ENCODE data around the gene DAZL. TPM values are rescaled to one million over a fixed set of nuclear protein-coding genes. Genes with fewer than 3 reads are reported as not detected.

The DAZL gene
- total RNA-seq, 2 donors from 2014 or later = not detected

GRCh38 chr3:16605966-16606365 is 743 bp upstream of the DAZL start:
- Histone ChIP-seq H3K36me3 (no peaks in the 10 kb centered on the region), H3K27me3 (replicated peaks; ENCODE audit: insufficient read depth) (no peaks in the 10 kb centered on the region), H3K4me1 (ENCODE audit: control insufficient read depth in 1 of 2, low read depth in 2 of 2) (peaks cover 0 to 13% of the 10 kb centered on the region in 2 donors), H3K9me3 (no peaks in the 10 kb centered on the region), H3K4me3 (no peak overlapping the region), H3K27ac (no peak overlapping the region)
- DNase-seq (ENCODE audit: low spot score) (no peak), ATAC-seq (ENCODE audit: insufficient number of reproducible peaks, low FRiP score, low read depth) (no peak)
- TF ChIP-seq CTCF (IDR thresholded peaks at IDR 0.05) = no peak

DNA sequence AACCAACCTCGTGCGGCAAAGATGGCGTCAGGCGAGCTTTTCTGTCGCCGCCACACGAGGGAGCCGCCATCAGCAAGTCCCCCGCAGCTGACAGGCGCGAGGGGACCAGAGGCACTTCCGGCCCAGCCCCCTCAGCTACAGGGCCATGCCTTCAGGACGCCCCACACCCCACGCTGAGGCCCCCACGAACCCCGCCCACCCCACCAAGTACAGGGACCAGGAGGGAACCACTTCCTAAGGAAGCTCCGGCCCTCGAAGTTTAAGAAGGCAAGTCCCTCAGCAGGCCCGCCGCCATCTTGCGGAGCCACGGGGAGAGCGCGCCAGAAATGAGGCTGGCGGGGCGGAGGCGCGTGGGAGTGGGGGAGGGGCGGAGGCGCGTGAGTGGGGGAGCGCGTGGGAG is 790 bp downstream of the DAZL start:
- Histone ChIP-seq H3K27me3 (replicated peaks; ENCODE audit: insufficient read depth) (no peaks in the 10 kb centered on the region), H3K4me1 (ENCODE audit: control insufficient read depth in 1 of 2, low read depth in 2 of 2) (peaks cover 0 to 14% of the 10 kb centered on the region in 2 donors), H3K4me3 (no peak overlapping the region), H3K27ac (no peak overlapping the region), H3K9me3 (no peaks in the 10 kb centered on the region), H3K36me3 (no peaks in the 10 kb centered on the region)
- ATAC-seq (ENCODE audit: insufficient number of reproducible peaks, low FRiP score, low read depth) = no peak
- DNase-seq (ENCODE audit: low spot score) = no peak
- no peak for TF ChIP-seq CTCF (IDR thresholded peaks at IDR 0.05)

DNA sequence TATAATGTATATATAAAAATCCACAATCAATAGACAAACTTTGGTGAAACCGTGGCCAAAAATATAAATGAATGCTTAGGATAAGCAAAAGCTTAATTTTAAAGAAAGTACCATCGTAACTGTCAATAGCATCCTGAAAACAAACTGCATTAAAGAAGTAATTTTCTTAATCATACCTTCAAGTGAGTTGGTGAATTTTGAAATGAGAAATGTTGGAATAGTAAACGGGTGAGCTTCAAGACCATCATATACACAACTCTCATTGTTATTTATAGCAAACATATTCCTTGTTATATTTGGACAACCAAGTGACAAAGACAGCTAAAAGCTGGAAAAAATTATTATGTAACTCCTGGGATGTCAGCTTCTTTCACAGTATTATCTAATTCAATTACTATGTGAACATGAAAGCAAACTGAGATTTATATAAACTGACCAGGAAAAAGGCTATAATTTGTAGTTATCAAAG is 3.7 kb downstream of the DAZL start:
- Histone ChIP-seq H3K36me3 (no peaks in the 10 kb centered on the region), H3K27me3 (replicated peaks; ENCODE audit: insufficient read depth) (no peaks in the 10 kb centered on the region), H3K4me1 (ENCODE audit: control insufficient read depth in 1 of 2, low read depth in 2 of 2) (peaks cover 0 to 13% of the 10 kb centered on the region in 2 donors), H3K4me3 (no peak overlapping the region), H3K9me3 (no peaks in the 10 kb centered on the region), H3K27ac (no peak overlapping the region)
- TF ChIP-seq CTCF (IDR thresholded peaks at IDR 0.05) = no peak
- ATAC-seq (ENCODE audit: insufficient number of reproducible peaks, low FRiP score, low read depth) (no peak), DNase-seq (ENCODE audit: low spot score) (no peak)

DNA sequence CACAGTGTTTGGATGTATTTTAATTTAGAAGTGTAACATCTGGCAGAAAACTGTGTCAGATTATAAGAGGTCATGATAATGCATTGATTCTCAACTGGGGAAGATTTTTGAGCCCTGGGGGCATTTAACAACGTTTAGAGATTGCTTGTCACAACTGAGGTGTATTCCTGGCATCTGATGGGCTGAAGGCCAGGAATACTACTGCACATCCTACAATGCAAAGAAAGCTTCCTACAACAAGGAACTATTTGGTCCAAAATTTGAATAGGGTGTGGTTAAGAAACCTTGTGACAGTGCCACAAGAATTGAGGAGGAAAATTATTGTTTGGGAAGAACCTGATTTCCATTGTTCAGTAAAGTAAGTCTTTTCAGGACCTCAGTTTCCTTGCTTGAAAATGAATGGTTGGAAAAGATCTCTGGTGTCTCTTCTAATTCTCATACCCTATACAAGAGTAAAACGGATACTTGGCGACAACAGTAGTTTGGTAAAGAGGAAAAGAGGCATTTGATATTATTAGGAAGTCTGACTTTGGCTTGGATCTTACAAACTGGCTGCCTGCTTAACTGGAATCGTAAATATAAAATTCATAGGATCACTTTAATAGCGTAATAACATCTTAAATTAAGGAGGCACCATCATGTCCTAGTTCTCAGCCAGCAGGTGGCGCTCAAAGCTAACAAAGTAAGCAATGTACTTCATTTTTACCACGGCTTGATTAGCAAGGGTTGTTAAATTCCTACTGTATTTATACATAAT is 4.3 kb downstream of the DAZL start:
- DNase-seq (ENCODE audit: low spot score) = peak; percentile 54
- ATAC-seq (ENCODE audit: insufficient number of reproducible peaks, low FRiP score, low read depth) = peak; percentile 43
- Histone ChIP-seq H3K4me3 (no peak overlapping the region), H3K27ac (no peak overlapping the region), H3K36me3 (no peaks in the 10 kb centered on the region), H3K9me3 (no peaks in the 10 kb centered on the region), H3K4me1 (ENCODE audit: control insufficient read depth in 1 of 2, low read depth in 2 of 2) (peaks cover 0 to 7% of the 10 kb centered on the region in 2 donors), H3K27me3 (replicated peaks; ENCODE audit: insufficient read depth) (no peaks in the 10 kb centered on the region)
- TF ChIP-seq CTCF (IDR thresholded peaks at IDR 0.05) = peak; percentile 80

DNA sequence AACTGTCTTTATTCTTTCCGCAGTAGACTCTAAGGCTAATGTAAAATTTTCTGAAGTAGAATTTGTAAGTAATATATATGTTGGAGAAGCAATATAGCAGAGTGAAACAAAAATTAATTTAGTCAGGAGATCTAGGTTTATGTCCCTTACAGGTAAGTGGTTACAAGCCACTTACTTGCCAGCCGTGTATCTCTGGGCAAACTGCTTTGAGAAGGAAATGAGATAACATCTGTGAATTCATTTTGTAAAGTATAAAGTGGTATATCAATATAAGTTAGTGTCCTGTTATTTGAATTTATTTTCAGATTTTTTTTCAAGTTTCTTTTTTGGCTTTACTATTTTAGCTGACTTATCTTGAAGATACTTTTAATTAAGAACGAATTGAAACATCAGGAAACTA is 5.5 kb downstream of the DAZL start:
- DNase-seq (ENCODE audit: low spot score) = no peak
- H3K27ac ChIP-seq = no peak overlapping the region
- H3K27me3 ChIP-seq (replicated peaks; ENCODE audit: insufficient read depth) = no peaks in the 10 kb centered on the region
- H3K36me3 ChIP-seq = no peaks in the 10 kb centered on the region
- peaks cover 0 to 4% of the 10 kb centered on the region in 2 donors for H3K4me1 ChIP-seq (ENCODE audit: control insufficient read depth in 1 of 2, low read depth in 2 of 2)
- TF ChIP-seq CTCF (IDR thresholded peaks at IDR 0.05) = no peak
- no peak for ATAC-seq (ENCODE audit: insufficient number of reproducible peaks, low FRiP score, low read depth)
- H3K9me3 ChIP-seq = no peaks in the 10 kb centered on the region
- no peak overlapping the region for H3K4me3 ChIP-seq

Measured in thoracic aorta (tissue), 2 donors.